ENCODE measurements around the gene GPR15LG.
"Not testable (repeated sequence)": the region's sequence is repeated elsewhere in the genome, so short reads cannot be mapped to it uniquely, and the experiment has no call there.

Gene GPR15LG

DNA sequence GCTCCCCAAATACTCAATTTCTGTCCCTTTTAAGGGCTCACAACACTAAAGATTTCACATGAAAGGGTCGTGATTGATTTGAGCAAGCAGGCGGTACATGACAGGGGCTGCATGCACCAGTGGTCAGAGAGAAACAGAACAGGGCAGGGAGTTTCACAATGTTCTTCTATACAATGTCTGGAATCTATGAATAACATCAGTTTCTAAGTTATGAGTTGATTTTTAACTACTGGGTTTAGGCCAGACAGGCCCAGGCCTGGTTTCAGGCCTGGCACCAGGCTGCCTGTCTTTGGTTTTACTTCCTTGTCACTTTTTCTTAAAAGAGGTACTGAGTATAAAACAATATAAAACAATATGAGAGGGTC lies 6.3 kb upstream of the GPR15LG start:
- ATAC-seq, result not testable (repeated sequence)

DNA sequence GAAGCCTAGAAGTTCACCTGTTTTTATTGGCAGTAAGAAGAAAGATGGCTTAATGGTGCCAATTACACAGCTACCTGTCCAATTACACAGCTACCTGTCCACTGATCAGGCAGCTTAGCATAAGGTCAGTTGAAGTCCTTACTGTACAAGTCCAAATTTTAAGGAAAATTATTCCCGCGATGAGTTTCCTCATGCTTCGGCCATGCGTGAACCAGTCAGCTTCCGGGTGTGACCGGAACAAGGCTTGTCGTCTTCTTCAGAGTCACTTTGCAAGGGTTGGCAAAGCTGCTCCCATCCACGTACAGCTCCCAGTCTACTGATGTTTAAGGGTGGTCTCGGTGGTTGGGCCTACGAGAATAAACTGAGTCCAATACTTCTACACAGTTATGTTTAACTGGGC lies 5.2 kb upstream of the GPR15LG start:
- not testable (repeated sequence) for ATAC-seq

DNA sequence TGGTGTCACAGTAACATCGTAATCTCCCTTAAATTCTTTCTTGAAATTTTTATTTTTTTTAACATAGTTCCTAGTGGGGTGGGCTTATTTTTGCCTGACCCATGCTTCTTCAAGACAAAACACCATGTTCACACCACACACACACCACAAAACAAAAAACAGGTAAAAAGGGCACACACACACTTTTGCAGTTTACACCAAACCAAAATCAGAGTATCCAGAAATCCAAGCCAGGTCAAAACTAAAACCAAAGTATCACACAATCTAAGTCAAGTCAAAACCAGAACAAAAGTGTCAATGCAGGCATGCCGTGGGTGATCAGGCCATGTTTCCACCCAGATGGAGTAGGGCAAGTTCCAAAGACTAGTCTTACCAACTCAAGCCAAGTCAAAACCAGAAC lies 2.4 kb upstream of the GPR15LG start:
- ATAC-seq, result not testable (repeated sequence)

DNA sequence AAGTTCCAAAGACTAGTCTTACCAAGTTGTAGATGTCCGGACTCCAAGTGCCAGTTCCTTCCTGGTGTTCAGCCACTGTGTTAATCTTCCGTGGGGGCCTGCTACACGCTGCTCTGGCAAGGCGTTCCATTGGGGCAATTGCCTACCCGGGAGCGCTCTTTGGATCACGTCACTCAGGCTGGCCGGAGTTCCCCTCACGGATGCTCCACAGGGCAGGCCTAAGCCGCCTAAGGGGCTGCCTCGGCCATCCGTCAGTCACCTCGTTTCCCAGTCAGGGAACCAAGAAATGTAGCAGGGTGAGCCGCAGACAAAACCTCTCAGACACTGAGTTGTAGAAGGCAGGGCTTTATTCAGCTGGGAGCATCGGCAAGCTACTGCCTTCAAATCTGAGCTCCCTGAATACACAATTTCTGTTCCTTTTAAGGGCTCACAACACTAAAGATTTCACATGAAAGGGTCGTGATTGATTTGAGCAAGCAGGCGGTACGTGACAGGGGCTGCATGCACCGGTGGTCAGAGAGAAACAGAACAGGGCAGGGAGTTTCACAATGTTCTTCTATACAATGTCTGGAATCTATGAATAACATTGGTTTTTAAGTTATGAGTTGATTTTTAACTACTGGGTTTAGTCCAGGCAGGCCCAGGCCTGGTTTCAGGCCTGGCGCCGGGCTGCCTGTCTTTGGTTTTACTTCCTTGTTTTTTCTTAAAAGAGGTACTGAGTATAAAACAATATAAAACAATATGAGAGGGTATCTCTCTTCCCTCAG lies 1.7 kb upstream of the GPR15LG start:
- not testable (repeated sequence) for ATAC-seq

DNA sequence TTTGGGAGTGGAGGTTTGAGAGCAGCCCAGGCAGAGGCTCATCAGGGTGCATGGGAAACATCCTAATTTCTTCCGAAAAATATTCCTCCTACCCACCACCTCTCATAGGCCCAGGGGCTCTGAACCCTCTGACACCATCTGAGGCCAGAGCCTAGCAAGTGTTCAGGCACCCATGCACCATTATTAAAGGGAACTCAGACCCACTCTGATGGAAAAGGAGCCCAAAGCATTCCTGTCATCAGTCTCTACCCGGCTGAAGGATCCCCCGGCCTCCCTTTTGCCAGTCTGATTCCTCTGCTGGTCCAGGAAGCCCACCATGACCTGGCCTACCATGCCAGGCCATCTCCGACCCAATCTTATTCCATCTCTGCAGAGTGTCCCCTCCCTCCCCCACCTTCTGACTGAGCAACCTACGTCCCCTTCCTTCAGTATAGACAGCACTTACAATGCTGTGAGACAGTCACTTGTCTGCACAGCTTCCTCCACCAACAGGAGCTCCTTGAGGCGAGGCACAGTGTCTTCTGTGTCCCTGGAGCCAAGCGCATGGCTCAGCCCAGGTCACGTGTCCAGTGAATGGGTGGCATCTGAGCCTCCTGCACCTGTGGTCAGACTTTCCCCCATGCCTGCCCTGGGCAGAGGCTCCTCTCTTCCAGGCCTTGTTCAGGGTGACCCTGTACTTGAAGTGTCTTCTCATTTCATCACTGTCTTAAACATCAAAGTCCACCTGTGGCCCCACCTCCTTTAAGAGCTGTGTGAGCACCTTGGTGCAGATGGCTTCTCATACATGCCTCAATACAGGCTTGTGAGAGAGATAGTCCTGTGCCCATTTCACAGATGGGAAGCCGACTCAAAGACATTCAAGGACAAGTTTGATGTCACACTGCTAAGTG lies 889 bp upstream of the GPR15LG start:
- TF ChIP-seq, protein P1, sequence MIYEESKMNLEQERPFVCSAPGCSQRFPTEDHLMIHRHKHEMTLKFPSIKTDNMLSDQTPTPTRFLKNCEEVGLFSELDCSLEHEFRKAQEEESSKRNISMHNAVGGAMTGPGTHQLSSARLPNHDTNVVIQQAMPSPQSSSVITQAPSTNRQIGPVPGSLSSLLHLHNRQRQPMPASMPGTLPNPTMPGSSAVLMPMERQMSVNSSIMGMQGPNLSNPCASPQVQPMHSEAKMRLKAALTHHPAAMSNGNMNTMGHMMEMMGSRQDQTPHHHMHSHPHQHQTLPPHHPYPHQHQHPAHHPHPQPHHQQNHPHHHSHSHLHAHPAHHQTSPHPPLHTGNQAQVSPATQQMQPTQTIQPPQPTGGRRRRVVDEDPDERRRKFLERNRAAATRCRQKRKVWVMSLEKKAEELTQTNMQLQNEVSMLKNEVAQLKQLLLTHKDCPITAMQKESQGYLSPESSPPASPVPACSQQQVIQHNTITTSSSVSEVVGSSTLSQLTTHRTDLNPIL (CRISPR knock-in tag; IDR thresholded peaks at IDR 0.05; ENCODE audit: low read depth), result no peak
- no peak for TF ChIP-seq TCF4 (CRISPR knock-in tag; IDR thresholded peaks at IDR 0.05; ENCODE audit: borderline replicate concordance)
- TF ChIP-seq SNAI2 (CRISPR knock-in tag; IDR thresholded peaks at IDR 0.05), result no peak
- TF ChIP-seq ZNF70 (CRISPR knock-in tag; IDR thresholded peaks at IDR 0.05), result no peak
- TF ChIP-seq TOX (CRISPR knock-in tag; IDR thresholded peaks at IDR 0.05; ENCODE audit: borderline replicate concordance), result no peak
- no peak for TF ChIP-seq CSDC2 (CRISPR knock-in tag; IDR thresholded peaks at IDR 0.05)
- TF ChIP-seq, protein P2, sequence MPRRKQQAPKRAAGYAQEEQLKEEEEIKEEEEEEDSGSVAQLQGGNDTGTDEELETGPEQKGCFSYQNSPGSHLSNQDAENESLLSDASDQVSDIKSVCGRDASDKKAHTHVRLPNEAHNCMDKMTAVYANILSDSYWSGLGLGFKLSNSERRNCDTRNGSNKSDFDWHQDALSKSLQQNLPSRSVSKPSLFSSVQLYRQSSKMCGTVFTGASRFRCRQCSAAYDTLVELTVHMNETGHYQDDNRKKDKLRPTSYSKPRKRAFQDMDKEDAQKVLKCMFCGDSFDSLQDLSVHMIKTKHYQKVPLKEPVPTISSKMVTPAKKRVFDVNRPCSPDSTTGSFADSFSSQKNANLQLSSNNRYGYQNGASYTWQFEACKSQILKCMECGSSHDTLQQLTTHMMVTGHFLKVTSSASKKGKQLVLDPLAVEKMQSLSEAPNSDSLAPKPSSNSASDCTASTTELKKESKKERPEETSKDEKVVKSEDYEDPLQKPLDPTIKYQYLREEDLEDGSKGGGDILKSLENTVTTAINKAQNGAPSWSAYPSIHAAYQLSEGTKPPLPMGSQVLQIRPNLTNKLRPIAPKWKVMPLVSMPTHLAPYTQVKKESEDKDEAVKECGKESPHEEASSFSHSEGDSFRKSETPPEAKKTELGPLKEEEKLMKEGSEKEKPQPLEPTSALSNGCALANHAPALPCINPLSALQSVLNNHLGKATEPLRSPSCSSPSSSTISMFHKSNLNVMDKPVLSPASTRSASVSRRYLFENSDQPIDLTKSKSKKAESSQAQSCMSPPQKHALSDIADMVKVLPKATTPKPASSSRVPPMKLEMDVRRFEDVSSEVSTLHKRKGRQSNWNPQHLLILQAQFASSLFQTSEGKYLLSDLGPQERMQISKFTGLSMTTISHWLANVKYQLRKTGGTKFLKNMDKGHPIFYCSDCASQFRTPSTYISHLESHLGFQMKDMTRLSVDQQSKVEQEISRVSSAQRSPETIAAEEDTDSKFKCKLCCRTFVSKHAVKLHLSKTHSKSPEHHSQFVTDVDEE (CRISPR knock-in tag; IDR thresholded peaks at IDR 0.05), result no peak
- TF ChIP-seq, protein P3, sequence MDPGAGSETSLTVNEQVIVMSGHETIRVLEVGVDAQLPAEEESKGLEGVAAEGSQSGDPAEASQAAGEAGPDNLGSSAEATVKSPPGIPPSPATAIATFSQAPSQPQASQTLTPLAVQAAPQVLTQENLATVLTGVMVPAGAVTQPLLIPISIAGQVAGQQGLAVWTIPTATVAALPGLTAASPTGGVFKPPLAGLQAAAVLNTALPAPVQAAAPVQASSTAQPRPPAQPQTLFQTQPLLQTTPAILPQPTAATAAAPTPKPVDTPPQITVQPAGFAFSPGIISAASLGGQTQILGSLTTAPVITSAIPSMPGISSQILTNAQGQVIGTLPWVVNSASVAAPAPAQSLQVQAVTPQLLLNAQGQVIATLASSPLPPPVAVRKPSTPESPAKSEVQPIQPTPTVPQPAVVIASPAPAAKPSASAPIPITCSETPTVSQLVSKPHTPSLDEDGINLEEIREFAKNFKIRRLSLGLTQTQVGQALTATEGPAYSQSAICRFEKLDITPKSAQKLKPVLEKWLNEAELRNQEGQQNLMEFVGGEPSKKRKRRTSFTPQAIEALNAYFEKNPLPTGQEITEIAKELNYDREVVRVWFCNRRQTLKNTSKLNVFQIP (CRISPR knock-in tag; IDR thresholded peaks at IDR 0.05; ENCODE audit: borderline replicate concordance, low read depth), result no peak
- no peak for TF ChIP-seq ZFP30 (CRISPR knock-in tag; IDR thresholded peaks at IDR 0.05)
- no peak for TF ChIP-seq ZNF565 (CRISPR knock-in tag; conservative IDR thresholded peaks at IDR 0.05; ENCODE audit: low read depth)
- no peak for ATAC-seq

DNA sequence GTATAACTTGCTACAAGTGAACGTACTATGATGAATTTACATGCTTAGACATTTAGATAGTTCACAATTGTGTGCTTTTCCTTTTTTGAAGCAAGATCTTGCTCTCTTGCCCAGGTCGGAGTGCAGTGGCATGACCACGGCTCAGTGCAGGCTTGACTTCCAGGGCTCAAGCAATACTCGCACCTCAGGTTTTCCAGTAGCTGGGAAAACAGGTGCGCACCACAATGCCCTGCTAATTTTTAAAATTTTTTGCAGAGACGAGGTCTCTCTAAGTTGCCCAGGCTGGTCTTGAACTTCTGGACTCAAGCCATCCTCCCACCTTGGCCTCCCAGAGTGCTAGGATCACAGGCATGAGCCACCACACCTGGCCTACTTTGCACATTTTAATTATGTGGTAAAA lies 1.8 kb downstream of the GPR15LG start:
- TF ChIP-seq, protein P4, sequence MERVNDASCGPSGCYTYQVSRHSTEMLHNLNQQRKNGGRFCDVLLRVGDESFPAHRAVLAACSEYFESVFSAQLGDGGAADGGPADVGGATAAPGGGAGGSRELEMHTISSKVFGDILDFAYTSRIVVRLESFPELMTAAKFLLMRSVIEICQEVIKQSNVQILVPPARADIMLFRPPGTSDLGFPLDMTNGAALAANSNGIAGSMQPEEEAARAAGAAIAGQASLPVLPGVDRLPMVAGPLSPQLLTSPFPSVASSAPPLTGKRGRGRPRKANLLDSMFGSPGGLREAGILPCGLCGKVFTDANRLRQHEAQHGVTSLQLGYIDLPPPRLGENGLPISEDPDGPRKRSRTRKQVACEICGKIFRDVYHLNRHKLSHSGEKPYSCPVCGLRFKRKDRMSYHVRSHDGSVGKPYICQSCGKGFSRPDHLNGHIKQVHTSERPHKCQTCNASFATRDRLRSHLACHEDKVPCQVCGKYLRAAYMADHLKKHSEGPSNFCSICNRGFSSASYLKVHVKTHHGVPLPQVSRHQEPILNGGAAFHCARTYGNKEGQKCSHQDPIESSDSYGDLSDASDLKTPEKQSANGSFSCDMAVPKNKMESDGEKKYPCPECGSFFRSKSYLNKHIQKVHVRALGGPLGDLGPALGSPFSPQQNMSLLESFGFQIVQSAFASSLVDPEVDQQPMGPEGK (CRISPR knock-in tag; IDR thresholded peaks at IDR 0.05; ENCODE audit: borderline replicate concordance), result no peak
- TF ChIP-seq ZNF8 (CRISPR knock-in tag; IDR thresholded peaks at IDR 0.05) (no peak), TCF4 (CRISPR knock-in tag; IDR thresholded peaks at IDR 0.05; ENCODE audit: borderline replicate concordance) (no peak), OSR1 (CRISPR knock-in tag; IDR thresholded peaks at IDR 0.05) (no peak), ZNF565 (CRISPR knock-in tag; conservative IDR thresholded peaks at IDR 0.05; ENCODE audit: low read depth) (no peak), TOX (CRISPR knock-in tag; IDR thresholded peaks at IDR 0.05; ENCODE audit: borderline replicate concordance) (no peak), BACH2 (CRISPR knock-in tag; IDR thresholded peaks at IDR 0.05; ENCODE audit: borderline replicate concordance) (no peak), ISL1 (CRISPR knock-in tag; IDR thresholded peaks at IDR 0.05) (no peak), CSDC2 (CRISPR knock-in tag; IDR thresholded peaks at IDR 0.05) (no peak)
- TF ChIP-seq, protein P5, sequence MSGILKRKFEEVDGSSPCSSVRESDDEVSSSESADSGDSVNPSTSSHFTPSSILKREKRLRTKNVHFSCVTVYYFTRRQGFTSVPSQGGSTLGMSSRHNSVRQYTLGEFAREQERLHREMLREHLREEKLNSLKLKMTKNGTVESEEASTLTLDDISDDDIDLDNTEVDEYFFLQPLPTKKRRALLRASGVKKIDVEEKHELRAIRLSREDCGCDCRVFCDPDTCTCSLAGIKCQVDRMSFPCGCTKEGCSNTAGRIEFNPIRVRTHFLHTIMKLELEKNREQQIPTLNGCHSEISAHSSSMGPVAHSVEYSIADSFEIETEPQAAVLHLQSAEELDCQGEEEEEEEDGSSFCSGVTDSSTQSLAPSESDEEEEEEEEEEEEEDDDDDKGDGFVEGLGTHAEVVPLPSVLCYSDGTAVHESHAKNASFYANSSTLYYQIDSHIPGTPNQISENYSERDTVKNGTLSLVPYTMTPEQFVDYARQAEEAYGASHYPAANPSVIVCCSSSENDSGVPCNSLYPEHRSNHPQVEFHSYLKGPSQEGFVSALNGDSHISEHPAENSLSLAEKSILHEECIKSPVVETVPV (CRISPR knock-in tag; IDR thresholded peaks at IDR 0.05), result no peak
- TF ChIP-seq, protein P1 (CRISPR knock-in tag; IDR thresholded peaks at IDR 0.05; ENCODE audit: low read depth), result no peak
- TF ChIP-seq, protein P2 (CRISPR knock-in tag; IDR thresholded peaks at IDR 0.05), result no peak
- no peak for ATAC-seq

Data from SK-N-SH treated with all-trans-retinoic acid at 6 μM for 48 hours (cell line).